MCF 10A (cell line): ENCODE data around the gene DDX39A. TPM values are rescaled to one million over a fixed set of nuclear protein-coding genes. Genes with fewer than 3 reads are reported as not detected.
"Not testable (repeated sequence)": the region's sequence is repeated elsewhere in the genome, so short reads cannot be mapped to it uniquely, and the experiment has no call there.

Source experiments
- BruUV-seq: library from RNA; stranded (reverse); fragments of 400-500 nt; replicated peaks from 2 replicates; lab custom pipeline; 2021; lab: Mats Ljungman, UMichigan
- CTCF ChIA-PET: fragments of 300-600 bp; sonication (Branson Sonifier 250); formaldehyde crosslinking; extraction: SDS; loops from one replicate; lab custom pipeline; 2021; ENCODE audit warnings: antibody characterized with exemption, inconsistent platforms; lab: Yijun Ruan, JAX
- POLR2A ChIA-PET: fragments of 300-600, 350-650 bp; sonication (Branson Sonifier 250); formaldehyde crosslinking; extraction: SDS; loops from one replicate; lab custom pipeline; 2020; ENCODE audit warnings: antibody characterized with exemption, inconsistent platforms; lab: Yijun Ruan, JAX
- DNase-seq: peaks from one replicate; pipeline ENCODE4 v3.0.0-alpha.2; 2018; ENCODE audit not compliant: unreplicated experiment
- H3K27ac Mint-ChIP-seq: one replicate; pipeline ENCODE4 v1.8.0; 2022; ENCODE audit warnings: mild to moderate bottlenecking, low read depth, mixed read lengths; ENCODE audit not compliant: unreplicated experiment
- H3K27me3 Mint-ChIP-seq: one replicate; pipeline ENCODE4 v1.8.0; 2022; ENCODE audit warnings: mixed read lengths; ENCODE audit not compliant: insufficient read depth, unreplicated experiment
- H3K36me3 Mint-ChIP-seq: one replicate; pipeline ENCODE4 v1.8.0; 2022; ENCODE audit warnings: mild to moderate bottlenecking, moderate library complexity, mixed read lengths; ENCODE audit not compliant: insufficient read depth, unreplicated experiment
- H3K4me1 Mint-ChIP-seq: one replicate; pipeline ENCODE4 v1.8.0; 2022; ENCODE audit warnings: mixed read lengths; ENCODE audit not compliant: insufficient read depth, unreplicated experiment
- H3K4me3 Mint-ChIP-seq: one replicate; pipeline ENCODE4 v1.8.0; 2022; ENCODE audit warnings: mild to moderate bottlenecking, moderate library complexity, mixed read lengths; ENCODE audit not compliant: unreplicated experiment
- H3K9me3 Mint-ChIP-seq: one replicate; pipeline ENCODE4 v1.8.0; 2022; ENCODE audit warnings: mixed read lengths; ENCODE audit not compliant: unreplicated experiment
- intact Hi-C: fragments of 100-400 bp; cut with micrococcal nuclease; formaldehyde crosslinking; loops from 2 replicates; pipeline ENCODE4 v1.14.1; 2022
- total RNA-seq: library from RNA; stranded (reverse); gene quantifications from 2 replicates; pipeline ENCODE4 v1.2.3, GENCODE V29; 2022
- TF ChIP-seq, protein P1 (sequence below): fragments of 200-600 bp; IDR thresholded peaks from one replicate; pipeline ENCODE4 v1.8.0; 2022; ENCODE audit warnings: antibody characterized with exemption, mild to moderate bottlenecking; ENCODE audit not compliant: unreplicated experiment

Gene DDX39A
- total RNA-seq, 1 experiment from 2014 or later, result 65.4 TPM

DNA sequence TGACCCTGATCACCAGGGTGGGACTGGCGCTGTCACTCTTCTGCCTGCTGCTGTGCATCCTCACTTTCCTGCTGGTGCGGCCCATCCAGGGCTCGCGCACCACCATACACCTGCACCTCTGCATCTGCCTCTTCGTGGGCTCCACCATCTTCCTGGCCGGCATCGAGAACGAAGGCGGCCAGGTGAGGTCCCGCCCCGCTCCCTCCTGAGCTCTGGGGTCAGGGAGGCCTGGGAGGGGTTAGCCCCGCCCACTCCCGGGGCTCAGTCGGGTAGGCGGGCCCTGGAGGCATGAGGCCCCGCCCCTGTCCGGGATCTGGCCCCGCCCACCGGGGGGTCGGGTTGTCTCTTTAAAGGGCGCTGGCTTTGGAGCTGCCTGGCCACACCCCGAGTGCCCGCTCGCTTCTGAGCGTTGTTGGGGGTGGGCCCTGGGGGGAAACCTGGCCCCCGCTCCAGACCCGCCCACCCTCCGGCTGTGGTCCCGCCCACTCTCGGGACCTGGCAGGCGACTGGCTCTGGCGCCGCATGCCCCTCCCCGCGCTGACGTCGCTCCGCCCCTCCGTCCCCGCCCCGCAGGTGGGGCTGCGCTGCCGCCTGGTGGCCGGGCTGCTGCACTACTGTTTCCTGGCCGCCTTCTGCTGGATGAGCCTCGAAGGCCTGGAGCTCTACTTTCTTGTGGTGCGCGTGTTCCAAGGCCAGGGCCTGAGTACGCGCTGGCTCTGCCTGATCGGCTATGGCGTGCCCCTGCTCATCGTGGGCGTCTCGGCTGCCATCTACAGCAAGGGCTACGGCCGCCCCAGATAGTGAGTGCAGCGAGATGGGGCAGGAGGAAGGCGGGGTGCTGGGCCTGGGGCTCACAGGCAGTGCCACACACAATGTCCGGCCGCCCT is 13.1 kb downstream of the DDX39A start:
- no peaks in the 10 kb centered on the region for H3K9me3 Mint-ChIP-seq
- H3K27me3 Mint-ChIP-seq, result no peaks in the 10 kb centered on the region
- no TSS peak for BruUV-seq
- TF ChIP-seq, protein P1, sequence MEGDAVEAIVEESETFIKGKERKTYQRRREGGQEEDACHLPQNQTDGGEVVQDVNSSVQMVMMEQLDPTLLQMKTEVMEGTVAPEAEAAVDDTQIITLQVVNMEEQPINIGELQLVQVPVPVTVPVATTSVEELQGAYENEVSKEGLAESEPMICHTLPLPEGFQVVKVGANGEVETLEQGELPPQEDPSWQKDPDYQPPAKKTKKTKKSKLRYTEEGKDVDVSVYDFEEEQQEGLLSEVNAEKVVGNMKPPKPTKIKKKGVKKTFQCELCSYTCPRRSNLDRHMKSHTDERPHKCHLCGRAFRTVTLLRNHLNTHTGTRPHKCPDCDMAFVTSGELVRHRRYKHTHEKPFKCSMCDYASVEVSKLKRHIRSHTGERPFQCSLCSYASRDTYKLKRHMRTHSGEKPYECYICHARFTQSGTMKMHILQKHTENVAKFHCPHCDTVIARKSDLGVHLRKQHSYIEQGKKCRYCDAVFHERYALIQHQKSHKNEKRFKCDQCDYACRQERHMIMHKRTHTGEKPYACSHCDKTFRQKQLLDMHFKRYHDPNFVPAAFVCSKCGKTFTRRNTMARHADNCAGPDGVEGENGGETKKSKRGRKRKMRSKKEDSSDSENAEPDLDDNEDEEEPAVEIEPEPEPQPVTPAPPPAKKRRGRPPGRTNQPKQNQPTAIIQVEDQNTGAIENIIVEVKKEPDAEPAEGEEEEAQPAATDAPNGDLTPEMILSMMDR, result peak; percentile 79
- H3K4me3 Mint-ChIP-seq, result no peak overlapping the region
- intact Hi-C loops, result loop anchor here (1.0 kb wide), 1 partner anchor 45 kb away; no protein-coding TSS in a partner anchor
- ChIA-PET CTCF (interaction anchor here (0.6 to 1.3 kb wide), 8 partner anchors 9 to 272 kb away, joined by 3 to 7 read pairs (median 4); partner anchors contain the start of genes ADGRE5 and ASF1B), POLR2A (interaction anchor here (1.0 to 2.1 kb wide), 4 partner anchors 11 to 270 kb away, joined by 3 to 7 read pairs (median 4); partner anchors contain the start of genes ASF1B and DDX39A)
- H3K27ac Mint-ChIP-seq, result no peak overlapping the region
- DNase-seq, result peak; percentile 76
- H3K4me1 Mint-ChIP-seq, result peaks cover 15% of the 10 kb centered on the region
- H3K36me3 Mint-ChIP-seq, result peaks cover 70% of the 10 kb centered on the region

- no peak overlapping the region for H3K27ac Mint-ChIP-seq
- H3K4me3 Mint-ChIP-seq, result no peak overlapping the region
- intact Hi-C loops, result no loop called here
- ChIA-PET CTCF (interaction anchor here (0.6 to 1.1 kb wide), 4 partner anchors 9 to 269 kb away, joined by 4 to 7 read pairs (median 4); partner anchors contain the start of genes ADGRE5 and ASF1B), POLR2A (interaction anchor here (1.0 to 2.1 kb wide), 2 partner anchors 12 to 13 kb away, joined by 3 to 5 read pairs; partner anchors contain the start of gene DDX39A)
- no peaks in the 10 kb centered on the region for H3K9me3 Mint-ChIP-seq
- no peaks in the 10 kb centered on the region for H3K27me3 Mint-ChIP-seq
- DNase-seq, result no peak
- TF ChIP-seq, protein P1, result no peak
- no TSS peak for BruUV-seq
- H3K4me1 Mint-ChIP-seq, result peaks cover 16% of the 10 kb centered on the region
- peaks cover 74% of the 10 kb centered on the region for H3K36me3 Mint-ChIP-seq
These were observed 13.8 kb downstream of the DDX39A start for GRCh38 chr19:14405380-14405757.

DNA sequence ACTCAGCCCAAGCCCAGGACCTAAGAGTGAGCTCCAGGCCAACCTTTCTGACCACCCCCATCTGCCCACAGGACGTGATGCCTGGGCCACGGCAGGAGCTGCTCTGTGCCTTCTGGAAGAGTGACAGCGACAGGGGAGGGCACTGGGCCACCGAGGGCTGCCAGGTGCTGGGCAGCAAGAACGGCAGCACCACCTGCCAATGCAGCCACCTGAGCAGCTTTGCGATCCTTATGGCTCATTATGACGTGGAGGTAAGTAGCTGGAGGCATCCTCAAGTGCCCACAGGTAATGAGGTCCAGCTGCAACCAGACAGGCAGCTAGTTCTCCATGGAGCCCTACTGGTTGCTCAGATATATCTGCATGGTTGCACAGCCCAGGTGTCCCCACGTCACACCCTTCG is 14.8 kb downstream of the DDX39A start:
- Mint-ChIP-seq H3K4me3 (no peak overlapping the region), H3K9me3 (no peaks in the 10 kb centered on the region), H3K27me3 (no peaks in the 10 kb centered on the region), H3K4me1 (peaks cover 16% of the 10 kb centered on the region), H3K36me3 (peaks cover 77% of the 10 kb centered on the region), H3K27ac (no peak overlapping the region)
- intact Hi-C loops, result no loop called here
- TF ChIP-seq, protein P1, result no peak
- ChIA-PET POLR2A (interaction anchor here (0.7 kb wide), 1 partner anchor 843 kb away, joined by 4 read pairs; no protein-coding TSS in a partner anchor), CTCF (interaction anchor here (0.7 to 1.1 kb wide), 3 partner anchors 10 to 275 kb away, joined by 3 to 4 read pairs (median 4); partner anchors contain the start of gene ASF1B)
- BruUV-seq, result no TSS peak
- DNase-seq, result no peak

DNA sequence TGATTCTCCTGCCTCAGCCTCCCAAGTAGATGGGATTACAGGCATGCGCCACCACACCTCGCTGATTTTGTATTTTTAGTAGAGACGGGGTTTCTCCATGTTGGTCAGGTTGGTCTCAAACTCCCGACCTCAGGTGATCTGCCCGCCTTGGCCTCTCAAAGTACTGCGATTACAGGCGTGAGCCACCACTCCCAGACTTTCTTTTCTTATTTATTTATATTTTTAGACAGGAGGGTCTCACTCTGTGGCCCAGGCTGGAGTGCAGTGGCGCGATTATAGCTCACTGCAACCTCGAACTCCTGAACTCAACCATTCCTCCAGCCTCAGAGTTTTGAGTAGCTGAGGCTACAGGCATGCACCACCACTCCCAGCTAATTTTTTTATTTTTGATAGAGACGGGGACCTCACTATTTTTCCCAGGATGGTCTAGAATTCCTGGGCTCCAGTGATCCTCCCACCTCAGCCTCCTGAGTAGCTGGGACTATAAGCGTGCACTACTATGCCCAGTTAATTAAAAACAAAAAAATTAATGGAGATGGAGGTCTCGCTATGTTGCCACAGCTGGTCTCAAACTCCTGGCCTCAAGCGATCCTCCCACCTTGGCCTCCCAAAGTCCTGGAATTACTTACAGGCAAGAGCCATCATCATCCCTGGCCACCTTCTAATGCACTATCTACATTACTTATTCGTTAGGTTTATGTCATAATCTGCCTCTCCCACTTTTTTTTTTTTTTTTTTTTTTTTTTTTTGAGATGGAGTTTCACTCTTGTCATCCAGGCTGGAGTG is 15.8 kb downstream of the DDX39A start:
- H3K9me3 Mint-ChIP-seq, intact Hi-C loops, BruUV-seq, DNase-seq, H3K4me3 Mint-ChIP-seq, H3K27me3 Mint-ChIP-seq, H3K27ac Mint-ChIP-seq: not testable (repeated sequence)
- CTCF ChIA-PET, result interaction anchor here (0.7 to 1.1 kb wide), 3 partner anchors 9 to 274 kb away, joined by 3 to 4 read pairs (median 3); no protein-coding TSS in a partner anchor
- Mint-ChIP-seq H3K36me3 (peaks cover 80% of the 10 kb centered on the region), H3K4me1 (peaks cover 16% of the 10 kb centered on the region)
- POLR2A ChIA-PET, result interaction anchor here (1.0 to 1.2 kb wide), 2 partner anchors 15 to 22 kb away, joined by 3 read pairs; partner anchors contain the start of gene ADGRE5
